Common myeloid progenitor, CD34-positive (primary cell): ENCODE results near the gene MAP3K21.

ENCODE experiments used
- CTCF ChIA-PET: fragments of 350-600 bp; sonication (Branson Sonifier 250); formaldehyde crosslinking; loops from one replicate; lab custom pipeline; 2021; ENCODE audit warnings: antibody characterized with exemption; lab: Charles Lee
- POLR2A ChIA-PET: fragments of 350-600 bp; sonication (Branson Sonifier 250); formaldehyde crosslinking; loops from one replicate; lab custom pipeline; 2021; ENCODE audit warnings: antibody characterized with exemption; lab: Charles Lee
- DNase-seq, 3 donors: peaks; one replicate each; pipeline versions ENCODE4 v3.0.0 to v3.0.0-alpha.2; 2013
- H3K27ac ChIP-seq, 2 experiments: 1 replicate in 1 of 2; 2 replicates in 1 of 2; pipeline ENCODE4 v1.7.0; 2013; ENCODE audit warnings: inconsistent platforms in 2 of 2, low read length in 2 of 2, mild to moderate bottlenecking in 2 of 2, low read depth in 1 of 2, moderate library complexity in 1 of 2; ENCODE audit not compliant: severe bottlenecking in 2 of 2, insufficient read depth in 1 of 2, poor library complexity in 1 of 2
- H3K27me3 ChIP-seq, 5 experiments: replicated peaks in 2 of 5; 1 replicate in 3 of 5; 2 replicates in 2 of 5; pipeline versions ENCODE4 v1.6.1 to v1.7.0; 2013; ENCODE audit warnings: low read length in 4 of 5, mild to moderate bottlenecking in 2 of 5, moderate library complexity in 2 of 5, inconsistent platforms in 1 of 5; ENCODE audit not compliant: insufficient read depth in 5 of 5, control insufficient read depth in 4 of 5
- H3K36me3 ChIP-seq, 4 experiments: 1 replicate in 2 of 4; 2 replicates in 2 of 4; pipeline versions ENCODE4 v1.6.1 to v1.7.0; 2013; ENCODE audit warnings: low read length in 3 of 4, control low read depth in 1 of 4, mild to moderate bottlenecking in 1 of 4; ENCODE audit not compliant: control insufficient read depth in 4 of 4, insufficient read depth in 4 of 4
- H3K4me1 ChIP-seq, 4 experiments: 1 replicate in 3 of 4; 2 replicates in 1 of 4; pipeline versions ENCODE4 v1.6.1 to v1.7.1; 2013; ENCODE audit warnings: low read length in 3 of 4, mild to moderate bottlenecking in 3 of 4, control low read depth in 1 of 4, inconsistent platforms in 1 of 4, moderate library complexity in 1 of 4; ENCODE audit not compliant: control insufficient read depth in 4 of 4, insufficient read depth in 4 of 4; ENCODE audit errors: control extremely low read depth in 1 of 4
- H3K4me3 ChIP-seq, 7 experiments: 1 replicate in 4 of 7; 2 replicates in 3 of 7; pipeline versions ENCODE4 v1.5.1 to v1.7.0; 2013; ENCODE audit warnings: mild to moderate bottlenecking in 7 of 7, low read length in 6 of 7, moderate library complexity in 6 of 7, inconsistent platforms in 2 of 7, low read depth in 2 of 7, control low read depth in 1 of 7; ENCODE audit not compliant: insufficient read depth in 4 of 7, control insufficient read depth in 1 of 7; ENCODE audit errors: extremely low read depth in 1 of 7
- H3K9me3 ChIP-seq, 5 experiments: 1 replicate in 4 of 5; 2 replicates in 1 of 5; pipeline versions ENCODE4 v1.6.1 to v1.7.1; 2013; ENCODE audit warnings: low read length in 4 of 5, mild to moderate bottlenecking in 2 of 5, inconsistent platforms in 1 of 5, low read depth in 1 of 5, moderate library complexity in 1 of 5; ENCODE audit not compliant: control insufficient read depth in 4 of 5, insufficient read depth in 2 of 5; ENCODE audit errors: control extremely low read depth in 1 of 5
- WGBS: methylation state at CpG from one replicate; pipeline ENCODE4 v1.1.5; 2013; ENCODE audit not compliant: insufficient coverage; 5-methylcytosine and 5-hydroxymethylcytosine counted together

The MAP3K21 gene

GRCh38 chr1:233364026-233364425, 36.5 kb downstream of the MAP3K21 start:
- ChIA-PET POLR2A (no interaction called here), CTCF (interaction anchor here (0.7 to 3.8 kb wide), 10 partner anchors 10 to 112 kb away, joined by 3 to 13 read pairs (median 4); partner anchors contain the start of gene MAP3K21)
- Histone ChIP-seq H3K27me3 (no peaks in the 10 kb centered on the region), H3K36me3 (peaks cover 0 to 2% (median 0%) of the 10 kb centered on the region in 4 experiments), H3K9me3 (no peaks in the 10 kb centered on the region), H3K27ac (no peak overlapping the region), H3K4me3 (no peak overlapping the region), H3K4me1 (no peaks in the 10 kb centered on the region)
- WGBS, result no CpG with 5 or more reads among the region's 1 CpG
- no peak for DNase-seq

- H3K9me3 ChIP-seq, result no peaks in the 10 kb centered on the region
- ChIA-PET POLR2A (interaction anchor here (0.6 kb wide), 1 partner anchor 702 kb away, joined by 3 read pairs; no protein-coding TSS in a partner anchor), CTCF (interaction anchor here (0.6 to 3.8 kb wide), 15 partner anchors 8 to 426 kb away, joined by 3 to 13 read pairs (median 4); partner anchors contain the start of gene MAP3K21)
- H3K4me3 ChIP-seq, result no peak overlapping the region
- DNase-seq, result peak; percentile 6 to 24 (median 12)
- H3K27me3 ChIP-seq, result no peaks in the 10 kb centered on the region
- peaks cover 0 to 2% (median 0%) of the 10 kb centered on the region in 4 experiments for H3K36me3 ChIP-seq
- 80% methylated on average over 1 of the region's 5 CpGs for WGBS
- H3K27ac ChIP-seq, result no peak overlapping the region
- H3K4me1 ChIP-seq, result no peaks in the 10 kb centered on the region
These were observed 37.4 kb downstream of the MAP3K21 start for GRCh38 chr1:233364695-233365539.

GRCh38 chr1:233366575-233366974, 39.1 kb downstream of the MAP3K21 start:
- CTCF ChIA-PET, result interaction anchor here (1.0 to 3.8 kb wide), 7 partner anchors 10 to 702 kb away, joined by 3 to 13 read pairs (median 3); no protein-coding TSS in a partner anchor
- no peaks in the 10 kb centered on the region for H3K27me3 ChIP-seq
- no peak for DNase-seq
- H3K4me1 ChIP-seq, result no peaks in the 10 kb centered on the region
- H3K27ac ChIP-seq, result no peak overlapping the region
- H3K4me3 ChIP-seq, result no peak overlapping the region
- no peaks in the 10 kb centered on the region for H3K9me3 ChIP-seq
- POLR2A ChIA-PET, result interaction anchor here (0.6 kb wide), 1 partner anchor 298 kb away, joined by 3 read pairs; no protein-coding TSS in a partner anchor
- 100% methylated on average over 1 of the region's 3 CpGs for WGBS
- H3K36me3 ChIP-seq, result peaks cover 0 to 2% (median 0%) of the 10 kb centered on the region in 4 experiments

- 100% methylated on average over 1 of the region's 6 CpGs for WGBS
- Histone ChIP-seq H3K9me3 (no peaks in the 10 kb centered on the region), H3K27ac (no peak overlapping the region), H3K4me1 (no peaks in the 10 kb centered on the region), H3K4me3 (no peak overlapping the region), H3K36me3 (no peaks in the 10 kb centered on the region), H3K27me3 (no peaks in the 10 kb centered on the region)
- DNase-seq, result no peak
- ChIA-PET CTCF (interaction anchor here (1.0 to 3.8 kb wide), 5 partner anchors 9 to 701 kb away, joined by 3 to 13 read pairs (median 3); no protein-coding TSS in a partner anchor), POLR2A (interaction anchor here (0.6 kb wide), 1 partner anchor 298 kb away, joined by 3 read pairs; no protein-coding TSS in a partner anchor)
These were observed 39.7 kb downstream of the MAP3K21 start for GRCh38 chr1:233367057-233367803.

- no peak for DNase-seq
- ChIA-PET POLR2A (no interaction called here), CTCF (interaction anchor here (1.5 kb wide), 1 partner anchor 63 kb away, joined by 3 read pairs; no protein-coding TSS in a partner anchor)
- Histone ChIP-seq H3K4me1 (no peaks in the 10 kb centered on the region), H3K27ac (no peak overlapping the region), H3K36me3 (peaks cover 0 to 3% (median 0%) of the 10 kb centered on the region in 4 experiments), H3K27me3 (no peaks in the 10 kb centered on the region), H3K9me3 (no peaks in the 10 kb centered on the region), H3K4me3 (no peak overlapping the region)
- WGBS, result 92% methylated on average over 2 of the region's 3 CpGs
These were observed 40.7 kb downstream of the MAP3K21 start for GRCh38 chr1:233368106-233368788.

- ChIA-PET POLR2A (no interaction called here), CTCF (no interaction called here)
- Histone ChIP-seq H3K4me1 (no peaks in the 10 kb centered on the region), H3K9me3 (no peaks in the 10 kb centered on the region), H3K36me3 (peaks cover 0 to 8% (median 1%) of the 10 kb centered on the region in 4 experiments), H3K4me3 (no peak overlapping the region), H3K27ac (no peak overlapping the region), H3K27me3 (no peaks in the 10 kb centered on the region)
- WGBS, result 100% methylated on average over 1 of the region's 1 CpG
- no peak for DNase-seq
These were observed 41.2 kb downstream of the MAP3K21 start for GRCh38 chr1:233368789-233369130.
